ENCODE data around the gene PKMYT1. TPM values are rescaled to one million over a fixed set of nuclear protein-coding genes. Genes with fewer than 3 reads are reported as not detected.

PKMYT1 gene
- polyA plus RNA-seq, 1 of the 3 experiments (the other 2 are of a cell fraction) = 8.5 TPM

GRCh38 chr16:3013998-3014690, 33.9 kb upstream of the PKMYT1 start:
- H4K20me1 ChIP-seq (ENCODE audit: insufficient read depth) = no peaks in the 10 kb centered on the region
- ChIA-PET POLR2A (no interaction called here), CTCF (interaction anchor here (1.0 kb wide), 1 partner anchor 87 kb away, joined by 3 read pairs; no protein-coding TSS in a partner anchor)
- no peaks in the 10 kb centered on the region for H3K36me3 ChIP-seq (replicated peaks in 1 of 2; ENCODE audit: control insufficient read depth in 1 of 2, insufficient read depth in 2 of 2, low read length in 1 of 2)
- H3K27me3 ChIP-seq (ENCODE audit: insufficient read depth) = no peaks in the 10 kb centered on the region
- no peaks in the 10 kb centered on the region for H3K9me3 ChIP-seq
- TF ChIP-seq GATA2 (CRISPR knock-in tag; IDR thresholded peaks at IDR 0.05) (no peak), TEAD4 (IDR thresholded peaks at IDR 0.05; ENCODE audit: borderline replicate concordance, insufficient read depth) (no peak), CTCF (IDR thresholded peaks at IDR 0.05) (no peak), USF2 (IDR thresholded peaks at IDR 0.05; ENCODE audit: borderline replicate concordance, low read depth, low read length) (no peak), YY1 (IDR thresholded peaks at IDR 0.05; ENCODE audit: low read depth) (no peak), ELF1 (IDR thresholded peaks at IDR 0.05) (no peak), POLR2AphosphoS5 (IDR thresholded peaks at IDR 0.05; ENCODE audit: low read depth, low read length) (no peak), RFX5 (IDR thresholded peaks at IDR 0.05; ENCODE audit: low read length) (no peak), SMC3 (IDR thresholded peaks at IDR 0.05; ENCODE audit: low read depth, low read length) (no peak), FOXJ3 (CRISPR knock-in tag; IDR thresholded peaks at IDR 0.05) (no peak), JUND (IDR thresholded peaks at IDR 0.05) (no peak), RAD21 (IDR thresholded peaks at IDR 0.05; ENCODE audit: low read length) (no peak), MXI1 (IDR thresholded peaks at IDR 0.05; ENCODE audit: low read depth, low read length) (no peak), IRF3 (IDR thresholded peaks at IDR 0.05; ENCODE audit: low read depth, low read length) (no peak), NRF1 (IDR thresholded peaks at IDR 0.05; ENCODE audit: low read depth, low read length) (no peak)
- H2AFZ ChIP-seq (ENCODE audit: low read depth) = no peak overlapping the region
- no peaks in the 10 kb centered on the region for H3K9me2 ChIP-seq
- peaks cover 0 to 6% of the 10 kb centered on the region in 2 experiments; a peak in 1 of 4 replicates for H3K4me1 ChIP-seq (ENCODE audit: control insufficient read depth in 1 of 2, insufficient read depth in 2 of 2, low read depth in 1 of 2, low read length in 1 of 2)
- H3K27ac ChIP-seq (ENCODE audit: low read depth in 2 of 2, low read length in 1 of 2) = no peak overlapping the region
- WGBS (ENCODE audit: low lambda C conversion rate) = 73% methylated on average over 12 of the region's 12 CpGs
- no peak overlapping the region for H3K4me2 ChIP-seq
- no peak overlapping the region for H3K9ac ChIP-seq
- no peak overlapping the region for H3K4me3 ChIP-seq (ENCODE audit: low read depth in 2 of 2, low read length in 1 of 2)
- DNase-seq = no peak
- H3K79me2 ChIP-seq (ENCODE audit: insufficient read depth) = no peaks in the 10 kb centered on the region
- no peaks in the 10 kb centered on the region for H3F3A ChIP-seq (replicated peaks; ENCODE audit: insufficient read depth)

Data from SK-N-SH (cell line).